Activated T-cell treated with anti-CD3 and anti-CD28 coated beads for 1 hour (primary cell): ENCODE results near the gene CELF1.
A peak's percentile ranks its signal among the peaks of the same experiment; 100 is the strongest.

ENCODE experiments used
- DNase-seq: peaks from one replicate; pipeline ENCODE4 v3.0.0-alpha.2; 2020; ENCODE audit warnings: low read depth

CELF1 gene

GRCh38 chr11:47483457-47483856, 69.5 kb downstream of the CELF1 start:
- no peak for DNase-seq

DNA sequence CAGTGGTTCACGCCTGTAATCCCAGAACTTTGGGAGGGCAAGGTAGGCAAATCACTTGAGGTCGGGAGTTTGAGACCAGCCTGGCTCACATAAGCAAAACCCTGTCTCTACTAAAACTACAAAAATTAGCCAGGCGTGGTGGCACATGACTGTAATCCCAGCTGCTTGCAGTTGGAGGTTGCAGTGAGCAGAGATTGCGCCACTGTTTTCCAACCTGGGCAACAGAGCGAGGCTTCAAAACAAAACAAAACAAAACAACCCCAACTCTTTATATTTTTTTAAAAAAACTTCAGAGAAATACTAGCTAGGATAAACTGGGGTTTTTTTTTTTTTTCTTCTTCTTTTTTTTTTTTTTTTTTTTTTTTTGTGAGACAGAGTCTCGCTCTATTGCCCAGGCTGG, 72.2 kb downstream of the CELF1 start:
- no peak for DNase-seq

GRCh38 chr11:47478651-47479329, 74.1 kb downstream of the CELF1 start:
- DNase-seq, result no peak

GRCh38 chr11:47477753-47478152, 75.2 kb downstream of the CELF1 start:
- no peak for DNase-seq

GRCh38 chr11:47477323-47477722, 75.6 kb downstream of the CELF1 start:
- DNase-seq, result no peak

GRCh38 chr11:47470671-47471070, 82.3 kb downstream of the CELF1 start:
- no peak for DNase-seq

DNA sequence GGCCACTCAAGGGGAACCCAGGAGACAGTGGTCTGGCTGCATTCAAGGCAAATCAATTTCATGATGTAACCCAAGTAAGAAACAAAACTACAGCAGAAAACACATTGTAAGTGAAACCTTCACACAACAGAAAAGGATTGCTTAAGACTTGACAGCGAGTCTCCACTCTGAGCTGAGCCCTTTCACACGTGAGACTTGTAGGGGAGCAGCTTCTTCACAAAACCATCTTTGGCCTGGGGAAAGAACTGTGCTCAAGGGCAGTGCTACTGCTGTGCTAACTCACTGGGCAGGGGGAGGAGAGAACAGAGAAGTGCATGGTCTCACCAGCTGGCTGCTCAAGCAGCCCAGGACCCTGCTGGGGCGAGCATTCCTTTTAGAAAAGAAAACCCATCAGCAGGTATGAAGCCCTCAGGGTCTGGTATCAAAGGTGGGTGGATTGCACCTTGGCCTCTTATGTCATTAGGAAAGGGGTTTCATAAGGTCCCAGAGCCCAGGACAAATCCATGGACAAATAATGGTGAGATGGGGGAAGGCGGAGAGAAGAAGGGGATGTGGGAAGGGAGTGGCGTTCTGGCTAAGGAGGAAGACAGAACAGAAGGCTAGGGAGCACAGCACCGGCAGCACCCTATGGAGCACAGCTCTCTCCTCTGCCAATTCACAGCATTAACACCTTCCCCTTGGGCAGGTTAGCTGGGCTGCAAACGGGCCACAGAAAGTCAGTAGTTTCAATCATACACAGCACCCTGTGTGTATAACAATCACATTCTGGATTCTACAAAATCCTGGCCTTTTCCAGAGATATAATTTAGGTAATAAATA, 83.4 kb downstream of the CELF1 start:
- no peak for DNase-seq

GRCh38 chr11:47468598-47469214, 84.2 kb downstream of the CELF1 start:
- DNase-seq, result no peak

DNA sequence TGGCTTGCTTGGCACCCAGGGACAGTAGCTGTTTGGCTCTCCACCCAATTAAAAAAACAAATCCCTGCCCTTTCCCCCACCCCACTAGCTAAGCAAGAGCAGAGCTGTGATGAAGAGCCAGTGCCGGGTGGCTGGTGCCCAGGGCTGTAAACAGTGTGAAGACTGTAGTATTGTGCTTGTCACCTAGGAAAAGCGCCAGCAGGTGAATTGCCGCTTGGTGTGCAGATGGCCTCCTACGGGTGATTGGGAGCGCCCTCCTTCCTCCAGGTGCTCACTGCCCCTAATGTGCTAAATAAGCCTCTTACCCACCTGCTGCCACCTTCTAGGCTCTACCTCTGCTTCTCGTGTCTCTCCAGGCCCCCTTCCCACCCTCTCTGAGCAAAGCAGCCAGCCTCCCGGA, 85.6 kb downstream of the CELF1 start:
- DNase-seq, result no peak

- DNase-seq, result no peak
Measured at GRCh38 chr11:47466701-47467250, 86.2 kb downstream of the CELF1 start.

DNA sequence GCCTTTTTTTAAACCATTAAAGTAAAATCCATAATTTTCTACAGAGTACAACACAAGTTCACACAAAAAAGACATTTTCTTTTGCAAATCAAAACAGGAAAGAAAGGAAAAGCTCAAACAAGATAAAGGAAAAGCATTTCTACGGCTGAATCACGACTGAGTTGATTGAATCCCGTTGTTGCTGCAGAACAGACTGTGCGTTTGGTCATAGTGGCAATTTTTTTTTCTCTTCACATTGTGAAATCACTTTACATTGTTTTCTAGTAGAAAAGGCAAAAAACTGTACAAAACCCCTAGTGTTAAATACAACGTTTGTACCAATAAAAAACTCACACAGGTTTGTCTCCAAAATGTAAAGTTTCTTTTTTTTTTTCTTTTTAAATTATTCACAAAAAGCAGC, 86.7 kb downstream of the CELF1 start:
- DNase-seq, result no peak

GRCh38 chr11:47464483-47464882, 88.4 kb downstream of the CELF1 start:
- no peak for DNase-seq

DNA sequence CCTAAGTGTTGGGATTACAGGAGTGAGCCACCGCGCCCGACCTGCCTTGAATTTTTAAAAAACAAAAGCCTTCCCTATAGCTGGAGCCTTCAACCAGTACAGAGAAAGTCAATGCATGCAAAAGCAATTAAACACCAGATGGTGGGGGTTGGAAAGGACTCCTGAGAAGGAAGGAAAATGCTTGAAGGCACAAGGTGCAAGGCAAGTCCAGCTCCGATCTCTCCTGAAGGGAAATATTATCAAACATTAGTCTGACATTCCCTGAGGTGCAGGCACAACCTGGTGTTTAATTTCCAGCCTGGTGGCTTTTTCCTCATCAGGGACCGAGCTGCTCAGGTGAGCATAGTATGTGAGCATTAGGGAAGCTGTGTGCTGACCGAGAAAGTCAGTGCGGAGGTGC, 91.1 kb downstream of the CELF1 start:
- no peak for DNase-seq

- DNase-seq, result no peak
Measured at GRCh38 chr11:47460571-47461235, 92.2 kb downstream of the CELF1 start.

GRCh38 chr11:47454258-47454671, 98.7 kb downstream of the CELF1 start:
- peak; percentile 31 for DNase-seq

DNA sequence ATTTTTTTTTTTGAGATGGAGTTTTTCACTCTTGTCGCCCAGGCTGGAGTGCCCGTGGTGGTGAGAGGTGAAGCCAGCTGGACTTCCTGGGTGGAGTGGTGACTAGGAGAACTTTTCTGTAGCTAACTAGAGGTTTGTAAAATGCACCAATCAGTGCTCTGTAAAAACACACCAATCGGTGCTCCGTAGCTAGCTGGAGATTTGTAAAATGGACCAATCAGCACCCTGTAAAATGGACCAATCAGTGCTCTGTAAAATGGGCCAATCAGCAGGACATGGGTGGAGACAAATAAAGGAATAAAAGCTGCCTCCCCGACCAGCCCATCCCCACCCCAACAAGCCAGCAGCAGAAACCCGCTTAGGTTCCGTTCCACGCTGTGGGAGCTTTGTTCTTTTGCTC, 99.6 kb downstream of the CELF1 start:
- no peak for DNase-seq

DNA sequence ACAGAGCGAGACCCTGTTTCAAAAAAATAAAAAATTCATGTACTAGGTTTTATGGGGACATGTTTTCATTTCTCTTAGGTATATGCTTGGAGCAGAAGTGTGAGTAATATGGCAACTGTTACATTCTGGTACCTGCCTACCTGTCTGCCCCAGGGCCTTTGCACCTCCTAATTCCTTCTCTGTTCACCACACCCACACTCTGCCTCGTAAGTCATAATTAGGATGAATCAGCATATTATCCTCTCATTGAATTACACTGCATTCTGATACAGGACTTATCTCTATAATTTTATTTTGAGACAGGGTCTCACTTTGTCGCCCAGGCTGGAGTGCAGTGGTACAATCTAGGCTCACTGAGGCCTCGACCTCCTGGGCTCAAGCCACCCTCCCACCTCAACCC, 100.9 kb downstream of the CELF1 start:
- no peak for DNase-seq

- no peak for DNase-seq
Measured at GRCh38 chr11:47451436-47451835, 101.5 kb downstream of the CELF1 start.

GRCh38 chr11:47449541-47449940, 103.4 kb downstream of the CELF1 start:
- no peak for DNase-seq

DNA sequence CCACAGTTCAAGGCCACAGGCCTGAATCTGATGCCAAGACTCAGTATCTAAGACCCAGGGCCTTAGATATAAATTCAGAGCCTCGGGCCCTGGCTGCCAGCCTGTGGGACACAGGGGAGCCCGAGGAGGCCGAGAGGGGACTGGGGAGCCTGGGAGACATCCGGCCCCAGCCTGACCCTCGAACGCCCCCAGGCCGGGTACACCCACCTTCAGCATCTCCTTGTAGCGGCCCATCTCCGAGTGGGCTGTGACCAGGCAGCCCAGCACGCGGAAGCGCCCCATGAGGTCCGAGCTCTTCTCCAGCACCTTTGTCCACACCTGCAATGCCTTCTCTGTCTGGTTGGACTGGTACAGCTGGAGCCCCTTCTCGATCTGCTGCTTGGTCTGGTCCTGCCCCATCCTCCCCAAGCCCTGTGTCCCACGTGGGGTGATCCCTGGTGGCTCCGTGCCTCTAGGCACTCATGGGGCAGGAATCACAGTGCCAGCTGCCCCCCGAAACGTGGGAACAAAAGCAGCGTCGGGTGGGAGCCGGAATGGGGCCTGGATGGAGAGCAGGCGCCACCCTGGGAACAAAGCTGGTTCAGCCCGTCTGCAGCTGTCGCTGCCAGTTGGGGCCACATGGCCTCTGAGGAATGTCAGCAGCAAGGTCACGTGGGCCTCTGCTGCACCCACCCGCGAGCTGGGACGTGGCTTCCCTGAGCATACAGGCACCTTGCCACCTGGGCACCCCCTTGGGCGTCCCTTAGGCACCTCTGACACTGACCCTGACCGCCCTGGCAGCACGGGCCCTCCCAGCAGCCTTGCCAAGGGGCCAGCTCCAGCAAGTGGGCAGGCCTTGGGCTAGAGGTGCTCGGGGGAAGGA, 104.1 kb downstream of the CELF1 start, which contains the start of gene RAPSN:
Gene RAPSN (minus strand): TSS at position 571 of the 862 bp plus-strand sequence. CDS start 172 bp downstream, at position 399.
- DNase-seq, result no peak

GRCh38 chr11:47447906-47448305, 105.0 kb downstream of the CELF1 start:
- DNase-seq, result no peak
